Measurements from ENCODE around the gene ARHGAP1. TPM values are rescaled to one million over a fixed set of nuclear protein-coding genes. Genes with fewer than 3 reads are reported as not detected.

The ARHGAP1 gene
- total and polyA plus RNA-seq, 2 of the 13 experiments (the other 11 are each of a cell fraction or from before 2014, with no cell fraction given), result 18.6 to 30.3 TPM

- TF ChIP-seq IRF1 (CRISPR knock-in tag; IDR thresholded peaks at IDR 0.05; ENCODE audit: low read depth), result no peak
- TF ChIP-seq, protein P1, sequence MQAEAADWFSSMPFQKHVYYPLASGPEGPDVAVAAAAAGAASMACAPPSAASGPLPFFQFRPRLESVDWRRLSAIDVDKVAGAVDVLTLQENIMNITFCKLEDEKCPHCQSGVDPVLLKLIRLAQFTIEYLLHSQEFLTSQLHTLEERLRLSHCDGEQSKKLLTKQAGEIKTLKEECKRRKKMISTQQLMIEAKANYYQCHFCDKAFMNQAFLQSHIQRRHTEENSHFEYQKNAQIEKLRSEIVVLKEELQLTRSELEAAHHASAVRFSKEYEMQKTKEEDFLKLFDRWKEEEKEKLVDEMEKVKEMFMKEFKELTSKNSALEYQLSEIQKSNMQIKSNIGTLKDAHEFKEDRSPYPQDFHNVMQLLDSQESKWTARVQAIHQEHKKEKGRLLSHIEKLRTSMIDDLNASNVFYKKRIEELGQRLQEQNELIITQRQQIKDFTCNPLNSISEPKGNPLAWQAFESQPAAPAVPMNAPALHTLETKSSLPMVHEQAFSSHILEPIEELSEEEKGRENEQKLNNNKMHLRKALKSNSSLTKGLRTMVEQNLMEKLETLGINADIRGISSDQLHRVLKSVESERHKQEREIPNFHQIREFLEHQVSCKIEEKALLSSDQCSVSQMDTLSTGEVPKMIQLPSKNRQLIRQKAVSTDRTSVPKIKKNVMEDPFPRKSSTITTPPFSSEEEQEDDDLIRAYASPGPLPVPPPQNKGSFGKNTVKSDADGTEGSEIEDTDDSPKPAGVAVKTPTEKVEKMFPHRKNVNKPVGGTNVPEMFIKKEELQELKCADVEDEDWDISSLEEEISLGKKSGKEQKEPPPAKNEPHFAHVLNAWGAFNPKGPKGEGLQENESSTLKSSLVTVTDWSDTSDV (CRISPR knock-in tag; IDR thresholded peaks at IDR 0.05), result peak; percentile 6; the same call in 1 of the 2 replicates
- peak; percentile 57 for TF ChIP-seq HNRNPLL (IDR thresholded peaks at IDR 0.05; ENCODE audit: low read depth, low read length, poor library complexity, severe bottlenecking)
- TF ChIP-seq THAP11 (CRISPR knock-in tag; IDR thresholded peaks at IDR 0.05), result peak; percentile 95
- TF ChIP-seq, protein P2, sequence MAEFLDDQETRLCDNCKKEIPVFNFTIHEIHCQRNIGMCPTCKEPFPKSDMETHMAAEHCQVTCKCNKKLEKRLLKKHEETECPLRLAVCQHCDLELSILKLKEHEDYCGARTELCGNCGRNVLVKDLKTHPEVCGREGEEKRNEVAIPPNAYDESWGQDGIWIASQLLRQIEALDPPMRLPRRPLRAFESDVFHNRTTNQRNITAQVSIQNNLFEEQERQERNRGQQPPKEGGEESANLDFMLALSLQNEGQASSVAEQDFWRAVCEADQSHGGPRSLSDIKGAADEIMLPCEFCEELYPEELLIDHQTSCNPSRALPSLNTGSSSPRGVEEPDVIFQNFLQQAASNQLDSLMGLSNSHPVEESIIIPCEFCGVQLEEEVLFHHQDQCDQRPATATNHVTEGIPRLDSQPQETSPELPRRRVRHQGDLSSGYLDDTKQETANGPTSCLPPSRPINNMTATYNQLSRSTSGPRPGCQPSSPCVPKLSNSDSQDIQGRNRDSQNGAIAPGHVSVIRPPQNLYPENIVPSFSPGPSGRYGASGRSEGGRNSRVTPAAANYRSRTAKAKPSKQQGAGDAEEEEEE (CRISPR knock-in tag; IDR thresholded peaks at IDR 0.05; ENCODE audit: borderline replicate concordance), result no peak
- TF ChIP-seq, protein P3, sequence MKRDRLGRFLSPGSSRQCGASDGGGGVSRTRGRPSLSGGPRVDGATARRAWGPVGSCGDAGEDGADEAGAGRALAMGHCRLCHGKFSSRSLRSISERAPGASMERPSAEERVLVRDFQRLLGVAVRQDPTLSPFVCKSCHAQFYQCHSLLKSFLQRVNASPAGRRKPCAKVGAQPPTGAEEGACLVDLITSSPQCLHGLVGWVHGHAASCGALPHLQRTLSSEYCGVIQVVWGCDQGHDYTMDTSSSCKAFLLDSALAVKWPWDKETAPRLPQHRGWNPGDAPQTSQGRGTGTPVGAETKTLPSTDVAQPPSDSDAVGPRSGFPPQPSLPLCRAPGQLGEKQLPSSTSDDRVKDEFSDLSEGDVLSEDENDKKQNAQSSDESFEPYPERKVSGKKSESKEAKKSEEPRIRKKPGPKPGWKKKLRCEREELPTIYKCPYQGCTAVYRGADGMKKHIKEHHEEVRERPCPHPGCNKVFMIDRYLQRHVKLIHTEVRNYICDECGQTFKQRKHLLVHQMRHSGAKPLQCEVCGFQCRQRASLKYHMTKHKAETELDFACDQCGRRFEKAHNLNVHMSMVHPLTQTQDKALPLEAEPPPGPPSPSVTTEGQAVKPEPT (CRISPR knock-in tag; IDR thresholded peaks at IDR 0.05; ENCODE audit: low read depth), result peak; percentile 38; the same call in 1 of the 2 replicates
- TF ChIP-seq HOXD1 (CRISPR knock-in tag; IDR thresholded peaks at IDR 0.05), result no peak
- no peak for TF ChIP-seq ZNF703 (CRISPR knock-in tag; IDR thresholded peaks at IDR 0.05; ENCODE audit: borderline replicate concordance)
- peak; percentile 47; the same call in 1 of the 2 replicates for TF ChIP-seq HMGXB3 (CRISPR knock-in tag; IDR thresholded peaks at IDR 0.05; ENCODE audit: borderline replicate concordance)
- TF ChIP-seq, protein P4, sequence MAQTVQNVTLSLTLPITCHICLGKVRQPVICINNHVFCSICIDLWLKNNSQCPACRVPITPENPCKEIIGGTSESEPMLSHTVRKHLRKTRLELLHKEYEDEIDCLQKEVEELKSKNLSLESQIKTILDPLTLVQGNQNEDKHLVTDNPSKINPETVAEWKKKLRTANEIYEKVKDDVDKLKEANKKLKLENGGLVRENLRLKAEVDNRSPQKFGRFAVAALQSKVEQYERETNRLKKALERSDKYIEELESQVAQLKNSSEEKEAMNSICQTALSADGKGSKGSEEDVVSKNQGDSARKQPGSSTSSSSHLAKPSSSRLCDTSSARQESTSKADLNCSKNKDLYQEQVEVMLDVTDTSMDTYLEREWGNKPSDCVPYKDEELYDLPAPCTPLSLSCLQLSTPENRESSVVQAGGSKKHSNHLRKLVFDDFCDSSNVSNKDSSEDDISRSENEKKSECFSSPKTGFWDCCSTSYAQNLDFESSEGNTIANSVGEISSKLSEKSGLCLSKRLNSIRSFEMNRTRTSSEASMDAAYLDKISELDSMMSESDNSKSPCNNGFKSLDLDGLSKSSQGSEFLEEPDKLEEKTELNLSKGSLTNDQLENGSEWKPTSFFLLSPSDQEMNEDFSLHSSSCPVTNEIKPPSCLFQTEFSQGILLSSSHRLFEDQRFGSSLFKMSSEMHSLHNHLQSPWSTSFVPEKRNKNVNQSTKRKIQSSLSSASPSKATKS (CRISPR knock-in tag; IDR thresholded peaks at IDR 0.05), result no peak
- no peak for TF ChIP-seq JUND (CRISPR knock-in tag; IDR thresholded peaks at IDR 0.05)
Observed at GRCh38 chr11:46700241-46701077, at the start of gene ARHGAP1, which contains the start of gene ZNF408 (continued).

All from HepG2 (cell line).